Gastrocnemius medialis (tissue), 4 donors: ENCODE measurements around the gene INPP5F.

ENCODE experiments used
- CTCF ChIP-seq, 5 experiments: fragments of 450-650 bp in 3 of 5; fragments of 200-600 bp in 2 of 5; sonication (generic) in 2 of 5; IDR thresholded peaks in 4 of 5; conservative IDR thresholded peaks in 1 of 5; 1 replicate in 4 of 5; 2 replicates in 1 of 5; pipeline ENCODE4 v1.5.1; 2016 to 2019; ENCODE audit warnings: antibody characterized with exemption in 5 of 5, mild to moderate bottlenecking in 3 of 5, moderate library complexity in 3 of 5
- POLR2A ChIP-seq, 2 donors: fragments of 450-650 bp; IDR thresholded peaks; one replicate each; pipeline ENCODE4 v1.6.1; 2017; ENCODE audit warnings: antibody characterized with exemption in 2 of 2, mild to moderate bottlenecking in 2 of 2, moderate library complexity in 2 of 2

- TF ChIP-seq CTCF (IDR thresholded peaks at IDR 0.05 in 4 of 5, conservative IDR thresholded peaks at IDR 0.05 in 1 of 5), result no peak
- no peak for TF ChIP-seq POLR2A (IDR thresholded peaks at IDR 0.05)
Observed at GRCh38 chr10:119723161-119723560, 2.7 kb upstream of the INPP5F start.
